ENCODE measurements around the gene GATA2. TPM values are rescaled to one million over a fixed set of nuclear protein-coding genes. Genes with fewer than 3 reads are reported as not detected.
A peak's percentile ranks its signal among the peaks of the same experiment; 100 is the strongest.

GATA2 gene
- 12.9 and 25.0 TPM in 2 replicates for total RNA-seq

GRCh38 chr3:128492671-128493569 is at the start of gene GATA2:
TSS of gene GATA2 (minus strand) at chr3:128493201. CDS start at chr3:128487031, 6,170 bp downstream.
- peak; percentile 61 for DNase-seq

- no peak for DNase-seq
Measured at GRCh38 chr3:128541246-128541645, 48.2 kb upstream of the GATA2 start.

GRCh38 chr3:128539376-128539775 is 46.4 kb upstream of the GATA2 start:
- no peak for DNase-seq

- DNase-seq: no peak
Measured at GRCh38 chr3:128537091-128537703, 44.2 kb upstream of the GATA2 start.

- no peak for DNase-seq
Measured at GRCh38 chr3:128532012-128532983, 39.3 kb upstream of the GATA2 start.

GRCh38 chr3:128524374-128525299 is 31.6 kb upstream of the GATA2 start:
- peak; percentile 66 for DNase-seq

GRCh38 chr3:128523591-128523990 is 30.6 kb upstream of the GATA2 start:
- DNase-seq: no peak

- DNase-seq: peak; percentile 12
Measured at GRCh38 chr3:128521715-128522114, 28.7 kb upstream of the GATA2 start.

GRCh38 chr3:128518587-128519490 is 25.8 kb upstream of the GATA2 start:
- DNase-seq: no peak

- DNase-seq: no peak
Measured at GRCh38 chr3:128517648-128518047, 24.6 kb upstream of the GATA2 start.

- no peak for DNase-seq
Measured at GRCh38 chr3:128515967-128516366, 23.0 kb upstream of the GATA2 start.

- DNase-seq: no peak
Measured at GRCh38 chr3:128508852-128509251, 15.9 kb upstream of the GATA2 start.

- DNase-seq: no peak
Measured at GRCh38 chr3:128506754-128507153, 13.8 kb upstream of the GATA2 start.

- no peak for DNase-seq
Measured at GRCh38 chr3:128505771-128506170, 12.8 kb upstream of the GATA2 start.

GRCh38 chr3:128504963-128505730 is 12.1 kb upstream of the GATA2 start:
- no peak for DNase-seq

GRCh38 chr3:128504533-128504915 is 11.5 kb upstream of the GATA2 start:
- no peak for DNase-seq

- DNase-seq: no peak
Measured at GRCh38 chr3:128503751-128504532, 10.9 kb upstream of the GATA2 start.

- peak; percentile 27 for DNase-seq
Measured at GRCh38 chr3:128503164-128503651, 10.2 kb upstream of the GATA2 start.

GRCh38 chr3:128502712-128503111 is 9.7 kb upstream of the GATA2 start:
- DNase-seq: no peak
